Gastroesophageal sphincter (tissue), 3 donors: ENCODE measurements around the gene SLC26A4.

Experiments used
- CTCF ChIP-seq, 4 experiments: fragments of 200-600 bp in 2 of 4; fragments of 450-650 bp in 2 of 4; sonication (generic) in 1 of 4; IDR thresholded peaks; one replicate each; pipeline ENCODE4 v1.5.1; 2017 to 2019; ENCODE audit warnings: antibody characterized with exemption in 4 of 4, mild to moderate bottlenecking in 2 of 4, moderate library complexity in 2 of 4
- EP300 ChIP-seq: sonication (generic); formaldehyde crosslinking; IDR thresholded peaks from one replicate; pipeline ENCODE4 v1.6.1; 2017; ENCODE audit warnings: antibody characterized with exemption, mild to moderate bottlenecking
- POLR2A ChIP-seq, 2 donors: fragments of 450-650 bp; IDR thresholded peaks; one replicate each; pipeline ENCODE4 v1.6.1; 2017; ENCODE audit warnings: antibody characterized with exemption in 2 of 2, mild to moderate bottlenecking in 2 of 2, moderate library complexity in 1 of 2

- no peak for TF ChIP-seq CTCF (IDR thresholded peaks at IDR 0.05)
- TF ChIP-seq POLR2A (IDR thresholded peaks at IDR 0.05): no peak
- no peak for TF ChIP-seq EP300
Observed at GRCh38 chr7:107682886-107683285, 22.3 kb downstream of the SLC26A4 start.
